HG03060 (cell line): ENCODE measurements around the gene FAHD2A.
"Not testable (repeated sequence)": the region's sequence is repeated elsewhere in the genome, so short reads cannot be mapped to it uniquely, and the experiment has no call there.

Experiments
- ATAC-seq: cut with Tn5 transposase; IDR thresholded peaks from one replicate; pipeline ENCODE4 v1.9.1; 2021; ENCODE audit warnings: low read depth, moderate number of reproducible peaks; ENCODE audit not compliant: unreplicated experiment

Gene FAHD2A

DNA sequence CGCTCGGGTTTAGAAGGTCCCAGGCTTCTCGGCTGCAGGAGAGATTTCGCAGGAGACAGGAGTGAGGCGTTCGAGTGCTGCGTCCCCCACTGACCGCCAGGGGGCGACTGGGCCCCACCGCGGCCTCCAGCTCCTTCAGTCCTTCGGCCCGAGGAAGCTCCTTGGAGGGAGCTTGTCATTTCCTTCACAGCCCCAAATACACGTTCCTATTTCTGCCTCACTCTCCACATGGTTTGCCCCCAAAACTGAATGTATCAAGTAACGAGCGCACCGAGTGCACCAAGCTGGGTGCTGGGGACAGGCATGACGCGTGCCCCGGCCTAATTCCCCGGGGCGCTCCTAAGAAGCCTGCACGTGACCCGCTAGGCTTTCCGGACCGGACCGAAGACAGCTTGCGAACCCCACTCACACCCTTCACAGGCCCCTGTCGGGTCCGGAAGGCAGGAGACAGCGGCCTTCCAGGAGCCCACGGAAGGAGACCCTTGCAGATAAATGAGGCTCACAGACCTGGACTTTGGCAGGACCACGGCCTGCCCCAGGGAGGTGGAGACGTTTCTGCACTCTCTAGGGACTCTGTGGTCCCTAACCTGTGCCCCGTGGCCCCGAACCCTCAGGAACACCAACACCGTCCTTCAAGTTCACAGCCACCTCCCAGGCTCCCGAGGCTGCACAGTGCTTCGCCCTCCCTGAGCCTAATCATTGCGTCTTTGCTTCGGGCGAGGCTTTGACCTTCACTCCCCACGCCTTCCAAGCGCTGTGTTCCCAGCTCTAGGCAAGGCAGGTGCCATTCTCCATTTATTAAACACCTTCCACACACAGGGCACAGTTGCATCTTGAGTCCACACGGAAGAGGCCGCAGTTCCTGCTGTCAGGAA is 13.0 kb upstream of the FAHD2A start:
- no peak for ATAC-seq

DNA sequence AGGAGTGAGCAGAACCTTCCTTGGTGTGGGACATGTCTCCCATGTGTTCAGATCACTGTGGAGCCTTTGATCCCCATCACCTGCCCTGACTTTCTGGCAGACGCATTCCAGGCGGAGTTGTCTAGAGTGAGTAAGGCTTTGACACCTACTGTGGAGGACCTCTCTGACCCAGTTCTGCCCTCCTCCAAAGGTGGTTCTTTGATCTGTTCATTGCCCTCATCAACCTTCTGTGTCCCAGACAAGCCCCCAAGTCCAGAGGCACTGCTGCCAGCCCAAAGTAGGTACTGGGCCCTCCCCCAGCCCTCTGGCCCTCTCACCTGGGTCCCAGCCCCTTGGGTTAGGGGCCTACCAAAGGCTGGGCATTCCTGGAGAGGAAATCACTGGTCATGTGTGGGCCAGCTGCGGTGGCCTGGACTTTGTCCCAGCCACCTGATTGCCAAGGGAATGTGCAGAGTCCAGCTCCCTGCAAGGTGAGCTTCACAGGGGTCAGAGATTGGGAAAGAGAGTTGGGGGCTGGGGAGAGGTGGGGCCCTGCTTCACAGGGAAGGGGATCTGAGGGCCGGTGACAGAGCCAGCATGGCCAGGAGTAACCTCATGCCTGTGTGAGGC is 12.1 kb upstream of the FAHD2A start:
- no peak for ATAC-seq

DNA sequence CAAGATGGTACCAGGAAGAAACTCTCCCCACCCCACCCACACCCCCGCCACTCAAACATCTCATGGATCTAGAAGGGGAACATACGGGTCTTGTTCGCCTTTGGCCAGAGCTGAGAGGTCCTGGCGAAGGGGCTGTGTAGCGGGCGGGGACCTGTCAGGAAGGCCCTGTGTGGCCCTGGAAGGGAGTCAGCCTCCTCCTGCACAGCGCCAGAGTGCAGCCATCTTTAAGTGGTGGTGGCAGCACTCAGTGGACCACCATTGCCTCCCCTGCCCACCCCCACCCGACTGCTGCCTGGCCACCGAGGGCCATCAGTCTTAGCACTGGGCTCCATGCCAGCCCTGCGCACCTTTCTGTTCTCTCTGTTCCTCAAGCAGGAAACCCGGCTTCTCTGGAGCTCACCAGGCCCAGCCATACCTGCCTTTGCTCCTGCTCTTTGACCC is 11.6 kb upstream of the FAHD2A start:
- no peak for ATAC-seq

DNA sequence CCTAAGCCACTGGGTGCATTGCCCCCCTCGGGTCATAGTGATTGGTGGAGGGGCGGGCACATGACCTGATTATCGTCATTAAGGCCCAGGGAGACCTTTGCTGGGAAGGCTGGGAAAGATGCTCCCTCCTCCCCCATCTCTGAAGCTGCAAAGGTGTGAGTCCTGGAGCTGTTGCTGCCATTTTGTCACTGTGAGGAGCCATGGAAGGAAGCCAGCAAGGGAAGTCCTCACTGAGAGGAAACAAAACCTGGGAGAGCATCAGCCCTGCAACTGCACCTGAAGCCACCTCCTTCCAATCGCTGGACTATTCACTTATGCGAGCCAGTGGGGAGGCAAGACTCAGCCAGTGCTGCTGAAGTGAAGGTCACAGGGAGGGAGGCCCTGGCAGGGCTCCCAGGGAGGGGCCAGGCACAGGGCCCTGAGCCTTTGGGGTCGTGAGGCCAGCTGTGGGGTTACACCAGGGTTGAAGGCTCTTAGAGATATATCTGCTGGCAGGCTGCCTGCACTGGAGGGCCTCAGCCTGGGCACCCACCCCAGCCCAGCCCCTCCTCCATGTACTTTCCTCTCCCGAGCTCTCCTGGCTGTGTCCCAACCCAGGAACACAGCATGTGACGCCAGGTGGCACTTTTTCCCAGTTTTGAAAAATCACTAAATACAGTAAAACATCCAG is 10.7 kb upstream of the FAHD2A start:
- ATAC-seq = no peak

DNA sequence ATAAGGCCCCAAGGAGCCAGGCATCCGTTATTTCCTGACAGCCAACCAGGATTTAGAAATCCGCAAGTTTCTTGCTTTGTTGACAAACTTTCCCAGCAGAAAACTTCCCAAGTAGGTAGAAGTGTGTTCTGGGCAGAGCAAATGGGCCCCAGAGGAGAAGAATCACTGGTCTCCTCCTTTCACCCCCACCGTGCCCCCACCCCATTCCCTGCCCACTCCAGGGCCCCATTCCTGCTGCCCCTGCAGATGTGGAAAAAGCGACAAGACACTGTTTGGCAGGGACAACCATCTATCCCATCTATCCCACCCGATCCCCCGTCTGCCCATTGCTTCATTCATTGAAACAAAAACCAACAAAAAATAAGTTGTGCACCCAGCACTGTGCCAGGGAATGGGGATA is 10.2 kb upstream of the FAHD2A start:
- ATAC-seq = no peak

DNA sequence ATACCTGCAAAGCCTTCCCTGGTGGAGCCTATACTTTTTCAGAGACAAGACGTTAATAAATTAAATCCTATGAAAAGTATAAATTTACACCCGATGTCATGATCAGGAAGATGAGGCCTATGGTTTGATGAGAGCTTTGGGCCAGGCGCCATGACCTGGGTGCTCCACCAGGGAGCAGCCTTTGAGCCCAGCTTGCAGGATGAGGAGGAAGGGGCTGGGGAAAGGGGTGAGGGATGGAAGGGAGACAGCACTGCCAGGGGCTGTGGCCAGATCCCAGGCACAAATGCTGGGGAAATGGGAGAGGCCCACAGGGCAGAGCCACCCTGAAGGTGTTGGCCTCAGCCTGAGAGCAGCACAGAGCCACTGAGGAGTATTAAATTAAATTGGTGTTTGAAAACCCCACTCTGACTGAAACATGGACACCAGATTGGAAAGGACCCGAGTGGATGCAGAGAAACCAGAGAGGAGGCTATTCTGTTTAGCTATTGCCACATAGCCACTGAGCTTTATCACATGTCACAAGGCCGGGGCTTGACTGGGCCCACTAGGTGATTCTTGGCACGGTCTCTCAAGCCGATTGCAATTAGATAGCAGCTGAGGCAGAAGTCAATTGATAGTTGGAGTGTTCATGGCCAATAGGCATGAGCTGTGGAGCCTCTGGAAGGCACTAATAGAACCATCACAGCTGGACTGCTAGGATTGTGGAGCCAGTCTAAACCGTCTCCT is 9.6 kb upstream of the FAHD2A start:
- no peak for ATAC-seq

DNA sequence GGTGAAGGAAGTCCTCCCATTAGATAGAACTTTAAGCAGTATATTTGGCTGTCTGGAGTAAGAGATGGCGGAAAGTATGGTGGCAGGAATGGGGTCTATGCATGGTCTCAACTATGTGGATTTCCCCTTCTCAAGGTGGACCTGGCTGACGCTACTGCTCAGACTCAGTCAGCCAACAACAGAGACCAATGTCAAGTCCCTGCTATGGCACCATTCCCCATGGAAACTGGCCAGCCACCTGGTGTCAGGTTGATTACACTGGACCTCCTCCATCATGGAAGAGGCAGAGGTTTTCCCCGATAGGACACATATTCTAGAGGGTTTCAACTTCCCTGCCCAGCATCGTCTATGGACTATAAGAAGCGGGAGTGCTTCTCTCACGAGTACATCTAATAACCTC is 8.6 kb upstream of the FAHD2A start:
- ATAC-seq = no peak

DNA sequence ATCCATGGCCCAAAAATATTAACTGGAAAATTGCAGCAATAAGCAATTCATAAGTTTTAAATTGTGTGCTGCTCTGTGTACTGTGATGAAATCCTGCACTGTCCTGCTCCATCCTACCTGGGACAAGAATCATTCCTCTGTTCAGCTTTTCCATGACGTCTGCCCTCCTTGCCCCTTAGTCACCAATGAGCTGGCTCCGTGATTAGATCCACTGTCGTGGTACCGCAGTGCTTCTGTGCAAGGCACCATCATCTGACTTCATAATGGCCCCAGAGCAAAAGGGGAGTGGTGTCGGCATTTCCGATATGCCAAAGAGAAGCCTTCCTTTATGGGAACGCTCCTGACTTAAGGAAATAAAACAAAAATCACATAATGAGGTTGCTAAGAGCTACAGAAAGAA is 3.4 kb upstream of the FAHD2A start:
- ATAC-seq = no peak

DNA sequence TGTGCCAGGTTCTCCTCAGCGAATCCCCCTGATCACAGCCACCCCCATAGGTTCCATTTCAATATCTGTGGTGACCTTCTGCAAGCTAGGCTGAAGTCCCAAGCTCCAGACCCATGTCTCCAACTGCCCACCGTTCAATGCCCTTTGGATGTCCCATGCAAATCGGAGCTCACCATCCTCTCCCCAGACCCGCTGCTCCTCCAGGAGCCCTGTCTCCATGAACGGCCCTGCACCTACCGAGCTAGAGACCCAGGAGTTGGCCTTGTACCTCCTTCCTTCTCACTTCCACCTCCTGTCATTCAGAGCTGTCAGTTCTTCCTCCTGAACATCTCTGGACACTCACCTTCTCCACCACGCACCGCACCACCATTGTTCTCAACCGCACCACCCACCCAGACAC is 1.0 kb upstream of the FAHD2A start:
- ATAC-seq = no peak

DNA sequence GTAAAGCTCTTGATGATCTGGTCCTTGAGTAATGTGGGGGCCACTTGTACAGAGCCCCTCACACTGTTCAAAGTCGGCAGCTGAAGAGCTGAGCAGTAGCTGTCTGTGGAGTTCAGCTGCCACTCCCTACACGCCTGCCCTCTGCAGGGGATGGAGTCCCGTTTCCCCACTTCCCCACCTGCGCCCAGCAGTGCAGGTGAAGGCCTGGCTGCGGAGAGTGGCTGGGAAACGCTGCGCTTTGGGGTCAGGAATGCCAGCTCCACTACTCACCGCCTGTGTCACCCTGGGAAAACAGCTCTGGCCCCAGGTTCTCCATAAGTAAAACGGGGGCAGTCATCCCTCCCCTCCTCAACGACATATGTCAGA is 521 bp upstream of the FAHD2A start:
- ATAC-seq = peak; percentile 3

DNA sequence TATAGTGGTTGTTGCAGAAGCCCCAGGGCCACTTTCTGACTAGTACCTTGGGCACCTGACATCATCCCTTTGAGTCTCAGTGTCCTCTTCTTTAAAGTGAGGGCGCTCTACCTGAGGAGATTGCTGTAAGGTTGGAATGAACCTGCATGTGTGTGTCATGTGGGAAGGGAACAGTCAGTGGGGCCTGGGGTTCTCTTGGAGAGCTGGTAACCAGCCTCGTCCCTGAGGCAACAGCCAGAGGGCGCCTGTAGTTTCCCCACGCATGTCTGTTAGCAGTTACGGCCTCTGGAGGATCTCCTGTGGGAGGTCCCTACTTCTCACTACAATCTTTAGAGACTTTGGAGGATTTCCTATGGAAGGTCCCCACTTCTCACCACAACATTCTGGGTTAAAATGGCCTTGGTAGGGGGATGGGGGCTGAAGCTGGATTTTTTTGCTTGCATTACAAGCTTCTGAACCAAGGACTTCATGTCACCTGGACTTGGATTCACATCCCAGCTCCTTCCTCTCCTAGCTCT is 755 bp downstream of the FAHD2A start:
- not testable (repeated sequence) for ATAC-seq

DNA sequence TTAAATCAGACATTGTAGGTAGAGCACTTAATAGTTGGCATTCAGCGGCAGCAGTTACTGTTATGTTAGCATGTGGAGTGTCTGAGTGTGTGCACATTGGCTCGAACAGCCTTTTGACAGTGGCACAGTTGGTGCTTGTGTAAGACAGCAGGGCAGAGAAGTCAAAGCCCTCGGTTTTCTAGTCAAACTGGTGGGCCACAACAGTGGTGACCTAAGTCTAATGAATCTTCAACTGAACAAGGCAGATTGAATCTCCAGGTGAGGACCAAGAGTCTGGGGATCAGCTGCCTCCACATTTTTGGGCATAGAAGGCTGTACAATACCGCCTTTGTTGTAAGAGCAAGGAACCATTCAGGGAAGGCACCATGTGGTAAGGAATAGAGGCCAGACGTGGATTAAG is 1.3 kb downstream of the FAHD2A start:
- ATAC-seq = not testable (repeated sequence)

DNA sequence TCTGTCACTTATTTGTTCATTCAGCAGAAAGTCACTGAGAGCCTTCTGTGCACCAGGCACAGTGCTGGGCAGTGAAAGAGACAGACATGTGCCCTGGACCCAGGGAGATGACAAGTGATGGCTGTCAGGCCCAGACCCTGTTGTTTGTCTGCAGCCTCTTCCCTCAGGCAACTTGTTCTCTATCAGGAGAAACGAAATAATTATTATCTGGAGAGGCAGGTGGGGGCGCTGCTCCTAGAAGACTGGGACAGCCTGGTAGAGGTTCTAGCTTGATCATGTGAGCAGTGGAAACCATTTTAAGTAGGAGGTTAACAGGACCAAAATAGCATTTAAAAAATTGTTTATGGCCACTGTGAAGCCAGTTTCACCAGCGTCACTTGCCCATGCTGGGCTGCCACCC is 2.2 kb downstream of the FAHD2A start:
- not testable (repeated sequence) for ATAC-seq

DNA sequence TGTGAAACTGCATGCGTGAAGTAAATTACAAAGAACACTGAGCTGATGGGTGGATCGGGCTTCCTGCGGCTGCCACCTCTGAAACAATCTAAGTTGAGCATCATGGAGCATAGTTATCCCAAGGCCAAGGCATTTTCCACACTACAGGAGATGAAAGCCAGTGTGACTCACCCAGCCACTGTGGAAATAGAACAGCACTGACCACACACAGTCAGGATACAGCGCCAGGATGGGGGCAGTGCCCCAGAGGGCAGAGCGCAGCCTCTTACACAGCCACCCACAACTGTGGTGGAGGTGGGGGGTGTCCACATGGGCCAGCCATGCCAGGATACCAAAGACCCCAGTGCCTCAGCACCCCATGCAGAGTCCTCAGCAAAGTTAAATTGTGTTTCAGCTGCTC is 8.7 kb downstream of the FAHD2A start:
- not testable (repeated sequence) for ATAC-seq

DNA sequence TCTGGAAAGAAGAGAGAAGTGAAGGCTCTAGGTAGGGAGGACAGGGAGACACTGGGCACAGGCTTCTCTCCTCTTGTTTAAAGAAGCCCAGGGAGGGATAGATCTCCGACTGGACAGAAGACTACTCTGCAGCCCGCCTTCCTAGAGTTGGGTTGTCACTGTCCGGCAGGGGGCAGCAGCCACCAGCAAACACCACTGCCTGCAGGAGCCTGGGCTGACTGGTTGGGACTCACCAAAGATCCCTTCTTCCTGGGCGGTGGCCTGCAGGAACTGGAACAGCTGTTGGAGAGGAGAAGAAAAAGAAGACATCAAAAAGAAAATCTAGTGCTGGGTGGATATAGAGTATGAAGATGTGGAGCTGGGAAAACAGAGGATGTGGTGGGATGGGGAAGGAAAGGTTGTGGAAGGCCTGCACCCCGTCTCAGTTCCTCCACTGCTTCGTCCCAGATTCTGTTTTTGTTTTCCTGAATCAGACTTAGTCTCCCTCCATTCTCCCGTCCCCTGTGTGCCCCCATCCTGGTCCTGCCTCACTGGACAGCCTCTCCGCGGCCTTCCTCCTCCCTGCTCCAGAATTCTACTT is 11.6 kb downstream of the FAHD2A start:
- ATAC-seq = not testable (repeated sequence)

DNA sequence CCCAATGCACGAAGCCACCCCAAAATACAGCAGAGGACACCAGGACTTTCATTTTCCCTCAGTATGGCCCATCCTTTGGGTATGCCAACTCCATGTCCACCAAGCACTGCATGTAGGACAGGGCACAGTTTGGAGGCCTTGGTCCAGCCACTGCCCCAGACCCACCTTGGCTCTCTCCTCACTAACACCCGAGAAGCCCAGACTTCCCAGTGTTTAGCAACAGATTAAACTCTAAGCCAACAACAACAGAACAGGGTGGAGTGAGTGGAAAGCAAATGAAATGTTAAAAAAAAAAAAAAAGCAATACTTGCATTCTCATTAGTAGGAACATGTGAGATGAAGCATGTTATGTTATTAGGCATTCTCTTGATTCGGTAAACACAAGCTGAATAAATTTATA is 12.6 kb downstream of the FAHD2A start:
- ATAC-seq = not testable (repeated sequence)

DNA sequence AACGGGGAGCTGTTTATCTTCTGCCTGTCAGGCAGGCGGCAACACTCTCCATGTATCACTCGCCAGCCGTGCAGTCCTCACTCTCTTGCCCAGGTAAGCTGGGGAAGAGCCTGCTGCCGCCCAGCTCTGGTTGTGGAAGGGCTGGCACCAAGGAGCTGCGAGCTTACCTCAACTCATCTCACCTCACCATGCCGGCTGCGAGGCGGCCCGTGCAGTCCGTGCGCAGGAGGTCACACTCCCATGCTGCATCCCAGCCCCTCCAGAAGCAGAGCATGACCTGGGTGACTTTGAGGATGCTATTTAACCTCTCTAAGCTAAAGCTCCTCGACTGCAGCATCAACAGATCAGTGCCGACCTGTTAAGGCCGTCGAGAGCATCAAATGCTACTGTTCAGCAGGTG is 13.1 kb downstream of the FAHD2A start:
- ATAC-seq = not testable (repeated sequence)

DNA sequence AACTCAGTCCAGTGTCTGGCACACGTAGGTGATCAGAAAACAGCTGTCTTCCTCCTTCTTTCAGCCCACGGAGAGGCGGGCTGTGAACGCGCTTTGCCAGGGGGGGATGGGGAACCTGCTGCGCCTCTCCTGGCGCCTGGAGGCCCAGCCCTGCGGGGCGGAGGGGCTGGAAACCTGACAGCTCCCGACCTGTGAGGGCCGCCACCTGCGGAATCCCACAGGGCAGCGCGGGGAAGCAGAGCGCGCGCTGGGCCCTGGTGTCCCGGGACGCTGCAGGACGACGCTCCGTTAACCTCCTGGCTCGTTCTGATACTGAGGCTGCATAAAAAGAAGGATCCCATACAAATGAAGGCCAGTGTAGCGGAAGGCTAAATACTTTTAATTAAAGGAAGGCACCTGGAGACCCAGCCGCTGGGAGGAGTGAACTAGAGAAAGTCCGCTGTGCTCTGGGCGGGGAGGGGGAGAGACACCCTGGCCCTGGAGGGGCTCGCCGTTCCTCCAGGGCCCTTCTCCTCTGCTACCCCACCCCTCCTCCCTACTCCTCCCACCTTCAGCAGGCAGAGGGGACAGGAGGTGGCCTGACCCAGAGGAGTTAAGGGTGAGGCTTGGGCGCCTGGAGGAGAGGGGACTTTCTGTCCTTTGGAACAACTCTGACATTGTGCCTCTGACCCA is 24.8 kb downstream of the FAHD2A start:
- ATAC-seq = not testable (repeated sequence)

DNA sequence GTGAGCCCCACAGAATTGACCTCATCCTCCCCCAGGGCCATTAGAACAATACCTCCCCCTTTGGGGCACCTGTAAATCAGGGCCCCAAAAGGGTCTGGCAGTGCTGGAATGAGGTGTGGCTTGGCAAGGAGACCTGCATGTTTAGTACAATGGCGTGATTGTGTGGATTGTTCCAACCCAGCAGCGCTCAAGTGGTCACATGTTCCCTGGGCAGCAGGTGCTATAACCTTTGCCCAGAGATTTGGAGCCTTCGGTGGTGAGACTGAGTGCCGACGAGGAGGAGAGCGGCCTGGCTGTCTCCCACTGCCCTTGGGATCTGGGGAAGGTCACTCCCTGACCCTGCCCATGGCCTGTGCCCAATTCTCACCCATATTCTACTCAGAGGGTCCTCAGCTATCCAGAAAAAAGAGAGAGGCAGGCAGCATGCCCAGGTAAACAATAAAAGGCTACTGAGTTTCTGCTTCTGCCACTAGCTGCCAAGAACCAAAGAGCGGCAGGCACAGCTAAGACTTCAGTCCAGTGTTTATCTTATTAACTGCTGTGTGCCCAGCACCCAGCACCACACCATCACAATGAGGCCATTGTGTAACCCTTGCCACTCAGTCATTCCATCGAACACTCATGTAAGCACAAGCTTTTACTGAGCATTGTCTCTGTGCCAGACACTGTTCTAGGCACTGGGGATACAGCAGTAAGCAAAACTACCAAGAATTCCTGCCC is 27.4 kb downstream of the FAHD2A start:
- not testable (repeated sequence) for ATAC-seq
